Measurements from ENCODE around the gene MBOAT1. TPM values are rescaled to one million over a fixed set of nuclear protein-coding genes. Genes with fewer than 3 reads are reported as not detected.
"Not testable (repeated sequence)": the region's sequence is repeated elsewhere in the genome, so short reads cannot be mapped to it uniquely, and the experiment has no call there.

Gene MBOAT1
- total RNA-seq, 2 donors from 2014 or later = 4.6 to 10.1 TPM

DNA sequence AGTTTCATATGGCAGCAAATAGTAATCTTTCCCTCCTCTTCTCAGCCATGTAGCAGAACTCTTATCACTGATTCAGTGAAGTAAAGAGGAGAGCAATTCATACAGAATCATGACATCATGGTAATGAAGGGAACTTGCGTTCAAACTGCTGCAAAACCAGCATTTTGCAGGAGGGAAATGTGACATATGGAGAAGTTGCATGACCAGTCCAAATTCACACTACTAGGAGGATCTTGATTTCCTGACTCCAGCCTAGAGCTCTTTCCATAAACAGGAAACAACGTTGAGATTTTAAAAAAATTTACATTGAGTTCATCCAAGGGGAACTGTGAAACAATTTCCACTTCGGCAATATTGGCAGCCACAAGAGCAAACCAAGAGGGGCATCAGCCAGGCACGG is 63.8 kb downstream of the MBOAT1 start:
- H3K36me3 ChIP-seq (replicated peaks in 1 of 2; ENCODE audit: insufficient read depth in 1 of 2, low read depth in 2 of 2) = no peaks in the 10 kb centered on the region

DNA sequence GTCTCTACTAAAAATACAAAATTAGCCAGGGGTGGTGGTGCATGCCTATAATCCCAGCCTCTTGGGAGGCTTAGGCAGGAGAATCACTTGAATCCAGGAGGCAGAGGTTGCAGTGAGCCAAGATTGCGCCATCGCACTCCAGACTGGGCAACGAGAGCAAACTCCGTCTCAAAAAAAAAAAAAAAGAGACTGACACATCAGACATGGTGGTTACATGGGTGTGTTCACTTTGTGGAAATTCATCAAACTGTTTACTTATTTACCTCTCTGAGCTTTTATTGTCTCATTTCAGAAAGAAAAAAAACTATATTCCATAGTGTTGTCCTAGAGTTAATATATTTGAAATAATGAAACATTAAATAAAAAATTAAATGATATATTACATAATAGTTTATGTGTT is 64.8 kb downstream of the MBOAT1 start:
- Histone ChIP-seq H3K27me3 (no peaks in the 10 kb centered on the region), H3K36me3 (replicated peaks in 1 of 2; ENCODE audit: insufficient read depth in 1 of 2, low read depth in 2 of 2) (no peaks in the 10 kb centered on the region), H3K27ac (no peak overlapping the region), H3K4me1 (no peaks in the 10 kb centered on the region), H3K4me3 (no peak overlapping the region), H3K9me3 (no peaks in the 10 kb centered on the region)
- intact Hi-C loops (cut with DNase I) = no loop called here
- 85 to 96% methylated on average over 4 of the region's 4 CpGs for WGBS, 2 donors
- DNase-seq (no peak), ATAC-seq (no peak)
- TF ChIP-seq, protein P1, sequence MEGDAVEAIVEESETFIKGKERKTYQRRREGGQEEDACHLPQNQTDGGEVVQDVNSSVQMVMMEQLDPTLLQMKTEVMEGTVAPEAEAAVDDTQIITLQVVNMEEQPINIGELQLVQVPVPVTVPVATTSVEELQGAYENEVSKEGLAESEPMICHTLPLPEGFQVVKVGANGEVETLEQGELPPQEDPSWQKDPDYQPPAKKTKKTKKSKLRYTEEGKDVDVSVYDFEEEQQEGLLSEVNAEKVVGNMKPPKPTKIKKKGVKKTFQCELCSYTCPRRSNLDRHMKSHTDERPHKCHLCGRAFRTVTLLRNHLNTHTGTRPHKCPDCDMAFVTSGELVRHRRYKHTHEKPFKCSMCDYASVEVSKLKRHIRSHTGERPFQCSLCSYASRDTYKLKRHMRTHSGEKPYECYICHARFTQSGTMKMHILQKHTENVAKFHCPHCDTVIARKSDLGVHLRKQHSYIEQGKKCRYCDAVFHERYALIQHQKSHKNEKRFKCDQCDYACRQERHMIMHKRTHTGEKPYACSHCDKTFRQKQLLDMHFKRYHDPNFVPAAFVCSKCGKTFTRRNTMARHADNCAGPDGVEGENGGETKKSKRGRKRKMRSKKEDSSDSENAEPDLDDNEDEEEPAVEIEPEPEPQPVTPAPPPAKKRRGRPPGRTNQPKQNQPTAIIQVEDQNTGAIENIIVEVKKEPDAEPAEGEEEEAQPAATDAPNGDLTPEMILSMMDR (IDR thresholded peaks at IDR 0.05) = no peak
- no peak for TF ChIP-seq POLR2A (IDR thresholded peaks at IDR 0.05)

More for the DNA sequence above, 63.8 kb downstream of the MBOAT1 start:
- no peak overlapping the region for H3K27ac ChIP-seq
- H3K9me3 ChIP-seq = no peaks in the 10 kb centered on the region
- no peak overlapping the region for H3K4me3 ChIP-seq
- TF ChIP-seq POLR2A (IDR thresholded peaks at IDR 0.05) = no peak
- TF ChIP-seq, protein P1 (IDR thresholded peaks at IDR 0.05) = no peak
- ATAC-seq (no peak), DNase-seq (no peak)
- no peaks in the 10 kb centered on the region for H3K27me3 ChIP-seq
- intact Hi-C loops (cut with DNase I) = no loop called here
- WGBS, 2 donors = 74 to 79% methylated on average over 4 of the region's 4 CpGs
- H3K4me1 ChIP-seq = no peaks in the 10 kb centered on the region

DNA sequence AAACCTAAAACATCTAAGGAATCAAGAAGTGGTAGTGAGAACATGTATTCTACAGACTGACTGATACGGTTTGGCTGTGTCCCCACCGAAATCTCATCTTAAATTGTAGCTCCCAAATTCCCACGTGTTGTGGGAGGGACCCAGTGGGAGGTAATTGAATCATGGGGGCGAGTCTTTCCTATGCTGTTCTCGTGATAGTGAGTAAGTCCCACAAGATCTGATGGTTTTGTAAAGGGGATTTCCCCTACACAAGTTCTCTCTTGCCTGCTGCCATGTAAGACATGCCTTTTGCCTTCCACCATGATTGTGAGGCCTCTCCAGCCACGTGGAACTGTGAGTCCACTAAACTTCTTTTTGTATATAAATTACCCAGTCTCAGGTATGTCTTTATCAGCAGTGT is 65.4 kb downstream of the MBOAT1 start:
- H3K9me3 ChIP-seq; H3K27me3 ChIP-seq; ATAC-seq; H3K4me3 ChIP-seq; intact Hi-C loops (cut with DNase I); DNase-seq; H3K4me1 ChIP-seq; H3K27ac ChIP-seq; H3K36me3 ChIP-seq (replicated peaks in 1 of 2; ENCODE audit: insufficient read depth in 1 of 2, low read depth in 2 of 2): not testable (repeated sequence)
- 88 to 93% methylated on average over 6 of the region's 6 CpGs for WGBS, 2 donors

DNA sequence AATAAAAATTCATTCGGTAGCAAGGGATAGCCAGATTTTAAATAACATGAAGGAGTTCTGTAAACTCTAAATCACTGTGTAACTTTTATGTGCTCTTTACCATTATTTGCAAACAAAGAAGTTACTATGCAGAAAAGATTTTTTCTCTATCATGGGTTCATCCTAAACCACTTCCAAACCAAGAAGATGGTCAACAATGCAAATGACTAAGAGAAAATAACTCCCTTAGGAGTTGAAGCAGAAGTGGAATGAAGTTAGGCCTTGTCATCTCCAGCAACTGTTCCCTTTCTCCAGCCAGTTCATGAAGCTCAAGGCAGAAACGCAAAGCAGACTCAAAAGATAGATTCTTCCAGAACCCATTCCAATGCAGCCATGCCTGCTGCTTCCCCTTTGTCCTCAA is 66.0 kb downstream of the MBOAT1 start:
- Histone ChIP-seq H3K9me3 (no peaks in the 10 kb centered on the region), H3K36me3 (replicated peaks in 1 of 2; ENCODE audit: insufficient read depth in 1 of 2, low read depth in 2 of 2) (peaks cover 0 to 2% of the 10 kb centered on the region in 2 donors), H3K4me3 (no peak overlapping the region), H3K4me1 (no peaks in the 10 kb centered on the region), H3K27ac (no peak overlapping the region), H3K27me3 (no peaks in the 10 kb centered on the region)
- no peak for ATAC-seq
- no peak for DNase-seq
- intact Hi-C loops (cut with DNase I) = no loop called here
- 99 to 100% methylated on average over 2 of the region's 2 CpGs for WGBS, 2 donors
- TF ChIP-seq, protein P1 (IDR thresholded peaks at IDR 0.05) = no peak
- no peak for TF ChIP-seq POLR2A (IDR thresholded peaks at IDR 0.05)

DNA sequence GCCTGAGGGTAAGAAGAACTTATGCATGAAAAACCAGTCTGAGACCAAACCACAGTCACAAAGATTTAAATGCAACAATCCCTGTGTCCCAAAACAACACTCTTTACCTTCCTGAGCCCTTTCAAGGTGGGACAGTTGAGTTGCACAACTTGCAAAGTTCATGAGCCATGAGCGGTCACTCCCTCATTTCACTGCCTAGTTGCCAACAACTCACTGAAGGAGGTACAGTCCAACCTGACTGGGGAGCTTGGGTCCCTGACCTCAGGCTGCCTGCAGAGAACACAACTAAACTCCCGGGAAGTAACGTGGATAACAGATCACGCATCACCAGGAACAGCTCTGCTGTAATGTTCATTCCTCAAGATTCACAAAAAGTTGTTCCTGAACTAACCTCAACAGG is 69.4 kb downstream of the MBOAT1 start:
- no peak overlapping the region for H3K4me3 ChIP-seq
- no peak overlapping the region for H3K27ac ChIP-seq
- no peaks in the 10 kb centered on the region for H3K9me3 ChIP-seq
- DNase-seq (no peak), ATAC-seq (no peak)
- 84 to 95% methylated on average over 4 of the region's 4 CpGs for WGBS, 2 donors
- H3K4me1 ChIP-seq = no peaks in the 10 kb centered on the region
- TF ChIP-seq POLR2A (IDR thresholded peaks at IDR 0.05) = no peak
- TF ChIP-seq, protein P1 (IDR thresholded peaks at IDR 0.05) = no peak
- H3K36me3 ChIP-seq (replicated peaks in 1 of 2; ENCODE audit: insufficient read depth in 1 of 2, low read depth in 2 of 2) = peaks cover 0 to 2% of the 10 kb centered on the region in 2 donors
- no peaks in the 10 kb centered on the region for H3K27me3 ChIP-seq
- intact Hi-C loops (cut with DNase I) = no loop called here
